ENCODE measurements around the gene CSNK1G3. TPM values are rescaled to one million over a fixed set of nuclear protein-coding genes. Genes with fewer than 3 reads are reported as not detected.

The CSNK1G3 gene
- total and polyA plus RNA-seq, 12 donors, result 5.0 to 30.9 (median 24.8) TPM

GRCh38 chr5:123557907-123558306, 45.9 kb downstream of the CSNK1G3 start:
- TF ChIP-seq CTCF (IDR thresholded peaks at IDR 0.05), result no peak
- no peaks in the 10 kb centered on the region for H3K9me3 ChIP-seq
- no peak overlapping the region for H3K27ac ChIP-seq
- WGBS, 2 donors, result 98 to 99% methylated on average over 3 of the region's 3 CpGs
- ATAC-seq (no peak), DNase-seq (no peak)
- intact Hi-C loops (cut with DNase I), result no loop called here
- H3K4me3 ChIP-seq, result no peak overlapping the region
- peaks cover 0 to 17% (median 0%) of the 10 kb centered on the region in 9 donors for H3K36me3 ChIP-seq
- no peaks in the 10 kb centered on the region for H3K27me3 ChIP-seq
- peaks cover 0 to 14% (median 0%) of the 10 kb centered on the region in 9 donors for H3K4me1 ChIP-seq

GRCh38 chr5:123558762-123559433, 46.9 kb downstream of the CSNK1G3 start:
- intact Hi-C loops (cut with DNase I), result no loop called here
- no peaks in the 10 kb centered on the region for H3K27me3 ChIP-seq
- DNase-seq (no peak), ATAC-seq (no peak)
- H3K4me3 ChIP-seq, result no peak overlapping the region
- TF ChIP-seq CTCF (IDR thresholded peaks at IDR 0.05), result no peak
- peaks cover 0 to 17% (median 0%) of the 10 kb centered on the region in 9 donors for H3K36me3 ChIP-seq
- H3K9me3 ChIP-seq, result no peaks in the 10 kb centered on the region
- H3K4me1 ChIP-seq, result peaks cover 0 to 14% (median 0%) of the 10 kb centered on the region in 9 donors
- WGBS, 2 donors, result 90 to 92% methylated on average over 5 of the region's 5 CpGs
- H3K27ac ChIP-seq, result no peak overlapping the region

GRCh38 chr5:123559434-123559775, 47.4 kb downstream of the CSNK1G3 start:
- Histone ChIP-seq H3K4me3 (no peak overlapping the region), H3K27ac (no peak overlapping the region), H3K4me1 (peaks cover 0 to 14% (median 0%) of the 10 kb centered on the region in 9 donors), H3K36me3 (peaks cover 0 to 17% (median 0%) of the 10 kb centered on the region in 9 donors), H3K9me3 (no peaks in the 10 kb centered on the region), H3K27me3 (no peaks in the 10 kb centered on the region)
- no peak for DNase-seq
- no peak for ATAC-seq
- 96 to 100% methylated on average over 1 of the region's 1 CpG for WGBS, 2 donors
- no peak for TF ChIP-seq CTCF (IDR thresholded peaks at IDR 0.05)
- intact Hi-C loops (cut with DNase I), result no loop called here

GRCh38 chr5:123561230-123561629, 49.3 kb downstream of the CSNK1G3 start:
- peak in 1 of 8 donors; percentile 37 for ATAC-seq
- no peak overlapping the region for H3K27ac ChIP-seq
- no peak for TF ChIP-seq CTCF (IDR thresholded peaks at IDR 0.05)

More at GRCh38 chr5:123561230-123561629, 49.3 kb downstream of the CSNK1G3 start:
- no peaks in the 10 kb centered on the region for H3K27me3 ChIP-seq
- intact Hi-C loops (cut with DNase I), result no loop called here
- peaks cover 0 to 17% (median 0%) of the 10 kb centered on the region in 9 donors for H3K36me3 ChIP-seq
- H3K4me3 ChIP-seq, result no peak overlapping the region
- H3K4me1 ChIP-seq, result peaks cover 0 to 5% (median 0%) of the 10 kb centered on the region in 9 donors
- DNase-seq, result no peak
- no peaks in the 10 kb centered on the region for H3K9me3 ChIP-seq
- 95 to 97% methylated on average over 1 of the region's 1 CpG for WGBS, 2 donors

Data from heart right ventricle (tissue), 16 donors.